Epithelial cell of umbilical artery (primary cell): Measurements from ENCODE around the gene ZNF497. TPM values are rescaled to one million over a fixed set of nuclear protein-coding genes. Genes with fewer than 3 reads are reported as not detected.

Source experiments
- total RNA-seq: library from RNA; depleted of rRNA; stranded (reverse); fragments of >200 nt; gene quantifications from 2 replicates; pipeline ENCODE4 v1.2.3, GENCODE V29; 2014

ZNF497 gene
- 0.65 and 1.4 TPM in 2 replicates for total RNA-seq

GRCh38 chr19:58362272-58362994 lies at the start of gene ZNF497:
TSS of gene ZNF497 (minus strand) at chr19:58362751. CDS start at chr19:58357635, 5,116 bp downstream.

DNA sequence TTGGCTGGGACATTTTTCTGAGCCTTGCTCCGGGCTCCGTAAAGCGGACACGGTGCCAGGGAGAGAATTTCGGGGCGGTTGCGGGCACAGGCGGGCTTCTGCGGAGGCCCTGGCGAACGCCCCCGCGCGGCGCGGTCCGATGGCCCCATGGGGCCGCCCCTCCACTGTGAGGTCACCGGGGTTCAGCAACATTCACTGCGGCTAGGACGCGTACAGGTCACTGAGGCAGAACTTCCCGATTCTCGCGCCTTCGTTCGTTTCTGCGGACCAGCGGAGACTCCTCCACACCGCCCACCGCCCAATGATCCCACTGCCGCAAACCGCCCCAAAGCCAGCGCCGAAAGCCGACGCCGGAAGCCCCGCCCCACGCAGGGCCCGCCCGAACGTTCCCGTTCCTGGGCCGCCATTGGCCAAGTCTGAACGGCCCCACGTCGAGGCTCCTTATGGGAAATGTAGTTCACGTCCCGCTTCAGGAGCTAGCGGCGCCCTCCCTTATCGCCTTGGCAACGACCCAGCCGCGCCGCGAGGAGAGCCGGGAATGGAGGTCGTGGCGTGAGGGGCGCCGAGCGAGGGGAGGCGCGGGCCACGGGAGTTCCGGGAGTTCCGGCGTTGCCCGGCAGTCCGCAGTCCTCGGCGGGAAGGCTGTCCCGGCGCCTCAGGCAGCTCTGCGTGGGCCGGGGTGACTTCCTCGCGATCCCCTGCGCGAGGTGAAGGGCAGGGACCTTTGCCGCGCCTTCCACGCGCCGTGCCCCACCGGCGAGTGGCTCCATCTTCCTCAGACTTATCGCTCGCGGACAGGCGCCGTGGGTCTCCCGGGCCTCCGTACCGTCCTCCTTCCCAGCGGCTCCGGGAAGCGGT lies 45.8 kb upstream of the ZNF497 start, which contains the start of gene ZNF584:
TSS of gene ZNF584 (plus strand) at position 498 of the 858 bp plus-strand sequence. CDS start 499 bp downstream, outside the sequence.

GRCh38 chr19:58395220-58395978 lies 32.8 kb upstream of the ZNF497 start, which contains the start of gene RNF225:
TSS of gene RNF225 (plus strand) at chr19:58395656. CDS start at chr19:58396090, 434 bp downstream.

GRCh38 chr19:58386576-58387337 lies 24.2 kb upstream of the ZNF497 start, which contains the start of gene RPS5:
TSS of gene RPS5 (plus strand) at chr19:58387269. CDS start at chr19:58388138, 869 bp downstream.

DNA sequence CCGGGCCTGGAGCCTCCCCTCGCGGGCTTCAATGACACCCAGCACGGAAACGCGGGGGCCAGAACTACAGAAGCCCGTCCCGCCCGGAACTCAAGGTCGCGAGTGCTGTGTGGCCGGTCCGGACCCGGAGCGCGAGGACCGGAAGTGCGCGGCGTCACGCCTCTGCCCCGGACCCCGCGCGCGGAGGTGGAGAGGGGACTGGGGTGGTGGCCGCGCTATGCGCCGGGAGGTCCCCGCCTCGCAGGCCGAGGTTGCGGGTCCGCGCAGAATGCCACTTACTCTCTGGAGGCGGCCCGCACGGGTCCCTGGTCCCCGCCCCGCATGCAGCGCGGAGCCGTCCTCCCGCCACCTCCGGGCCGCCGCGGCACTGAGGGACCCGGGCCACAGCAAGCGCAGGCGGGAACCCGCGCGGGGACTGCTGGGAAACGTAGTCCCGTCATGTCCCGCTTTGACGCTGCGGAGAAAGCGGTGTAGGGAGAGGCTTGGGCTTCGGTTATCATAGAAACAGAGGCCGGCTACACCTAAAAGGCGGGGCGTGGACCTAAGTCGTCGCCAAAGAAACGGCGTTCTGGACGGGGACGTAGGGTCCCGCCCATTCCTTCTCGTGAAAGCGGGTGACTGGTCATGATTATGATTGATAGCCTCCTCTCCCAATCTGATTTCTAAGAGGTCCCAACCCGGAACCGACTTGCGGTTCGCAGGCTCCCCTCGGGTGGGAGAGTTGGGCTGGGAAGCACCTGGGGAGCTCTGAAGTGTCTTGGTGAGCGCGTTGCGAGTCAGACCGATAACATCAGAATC lies 18.3 kb upstream of the ZNF497 start, which contains the start of gene ZNF837:
TSS of gene ZNF837 (minus strand) at position 369 of the 798 bp plus-strand sequence. CDS start 11,698 bp downstream, outside the sequence.

DNA sequence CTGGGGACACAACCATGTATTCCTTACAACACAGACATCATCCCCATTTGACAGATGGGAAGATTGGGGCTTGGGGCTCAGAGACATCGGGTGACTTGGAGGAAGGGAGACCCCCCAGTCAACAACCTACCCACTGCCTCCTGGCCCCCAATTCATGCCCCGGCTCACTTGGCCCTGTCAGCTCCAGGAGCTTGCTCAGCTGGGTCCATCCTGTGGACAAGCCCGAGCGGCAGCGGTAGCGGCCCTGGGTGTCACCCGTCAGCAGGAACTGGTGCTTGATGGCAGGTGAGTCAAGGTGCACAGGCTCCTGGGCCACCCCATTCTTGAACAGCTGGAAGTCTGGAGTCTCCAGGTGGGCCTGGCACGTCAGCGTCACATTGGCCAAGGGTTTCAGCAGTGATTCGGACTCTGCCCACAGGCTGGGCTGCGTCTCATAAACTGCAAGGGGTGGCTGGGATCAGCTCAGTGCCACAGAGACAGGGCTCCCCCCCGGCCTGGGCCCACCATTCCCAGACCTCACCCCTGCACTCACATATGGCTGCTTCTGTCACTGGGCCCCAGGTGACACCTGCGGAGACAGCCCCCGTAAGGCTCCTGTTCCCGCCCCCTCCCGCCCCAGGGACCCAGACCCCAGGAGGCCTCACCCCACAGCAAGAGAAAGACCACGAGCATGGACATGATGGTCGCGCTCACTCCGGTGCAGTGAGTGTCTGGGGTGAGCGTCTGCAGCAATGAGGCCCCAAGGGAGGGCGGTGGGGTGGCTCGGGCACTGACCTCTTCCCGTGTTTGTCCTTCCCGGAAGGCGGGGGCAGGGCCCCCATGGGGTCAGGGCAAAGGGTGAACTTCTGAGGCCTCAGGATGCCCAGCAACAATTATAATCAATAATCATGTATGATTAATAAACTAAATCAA lies 9.5 kb downstream of the ZNF497 start, which contains the start of gene A1BG:
TSS of gene A1BG (minus strand) at position 733 of the 912 bp plus-strand sequence. CDS start at position 678, 55 bp downstream.

GRCh38 chr19:58326914-58327726 lies 35.4 kb downstream of the ZNF497 start, which contains the start of gene ZSCAN22:
TSS of gene ZSCAN22 (plus strand) at chr19:58326994. CDS start at chr19:58334803, 7,809 bp downstream.

GRCh38 chr19:58305065-58305931 lies 57.3 kb downstream of the ZNF497 start, which contains the start of gene ERVK3-1:
TSS of gene ERVK3-1 (plus strand) at chr19:58305377. CDS start at chr19:58312169, 6,792 bp downstream.

Other genes with a start within 250 kb of the ZNF497 start
- 8.4 and 9.4 TPM in 2 replicates for gene ZNF329, start 212.0 kb downstream of the ZNF497 start, total RNA-seq
- 15.3 and 19.2 TPM in 2 replicates for gene ZNF274, start 179.7 kb downstream of the ZNF497 start, total RNA-seq
- gene ZNF544, start 133.8 kb downstream of the ZNF497 start, total RNA-seq, result 58.1 and 95.7 TPM in 2 replicates
- gene ZNF8, start 83.8 kb downstream of the ZNF497 start, total RNA-seq, result 3.3 and 3.6 TPM in 2 replicates
- gene ERVK3-1, start 57.4 kb downstream of the ZNF497 start, total RNA-seq, result 21.4 and 31.2 TPM in 2 replicates
- gene ZSCAN22, start 35.8 kb downstream of the ZNF497 start, total RNA-seq, result 2.1 and 2.3 TPM in 2 replicates
- gene A1BG, start 9.3 kb downstream of the ZNF497 start, total RNA-seq, result 3.6 and 6.2 TPM in 2 replicates
- 1.2 and 2.9 TPM in 2 replicates for gene ZNF837, start 18.3 kb upstream of the ZNF497 start, total RNA-seq
- 1,884 and 2,690 TPM in 2 replicates for gene RPS5, start 24.5 kb upstream of the ZNF497 start, total RNA-seq
- not detected in 2 replicates for gene RNF225, start 32.9 kb upstream of the ZNF497 start, total RNA-seq
- gene ZNF584, start 45.9 kb upstream of the ZNF497 start, total RNA-seq, result 10.8 and 15.3 TPM in 2 replicates
- gene ZNF132, start 77.4 kb upstream of the ZNF497 start, total RNA-seq, result 5.5 and 7.8 TPM in 2 replicates
- 6.8 and 9.4 TPM in 2 replicates for gene ZNF324B, start 88.9 kb upstream of the ZNF497 start, total RNA-seq
- gene ZNF324, start 104.3 kb upstream of the ZNF497 start, total RNA-seq, result 11.4 and 13.7 TPM in 2 replicates
- 4.3 and 4.9 TPM in 2 replicates for gene ZNF446, start 113.6 kb upstream of the ZNF497 start, total RNA-seq
- gene SLC27A5, start 149.2 kb upstream of the ZNF497 start, total RNA-seq, result 5.3 and 5.5 TPM in 2 replicates
- 5.2 and 5.9 TPM in 2 replicates for gene ZBTB45, start 157.1 kb upstream of the ZNF497 start, total RNA-seq
- 286 and 350 TPM in 2 replicates for gene TRIM28, start 181.3 kb upstream of the ZNF497 start, total RNA-seq
- gene CHMP2A, start 192.4 kb upstream of the ZNF497 start, total RNA-seq, result 98.6 and 119 TPM in 2 replicates
- 95.1 and 95.5 TPM in 2 replicates for gene UBE2M, start 195.9 kb upstream of the ZNF497 start, total RNA-seq
- gene MZF1, start 210.6 kb upstream of the ZNF497 start, total RNA-seq, result 7.9 and 9.4 TPM in 2 replicates